Endothelial cell (in vitro differentiated cells): ENCODE results near the gene RAB13. TPM values are rescaled to one million over a fixed set of nuclear protein-coding genes. Genes with fewer than 3 reads are reported as not detected.

Experiments
- DNase-seq: peaks from one replicate; pipeline ENCODE4 v3.0.0; 2021; ENCODE audit warnings: low spot score
- H3K27ac Mint-ChIP-seq: one replicate; pipeline ENCODE4 v1.8.0; 2021; ENCODE audit warnings: mixed read lengths, inconsistent platforms; ENCODE audit not compliant: unreplicated experiment
- H3K27me3 Mint-ChIP-seq: one replicate; pipeline ENCODE4 v1.8.0; 2021; ENCODE audit warnings: mild to moderate bottlenecking, moderate library complexity, mixed read lengths, inconsistent platforms; ENCODE audit not compliant: unreplicated experiment
- H3K36me3 Mint-ChIP-seq: one replicate; pipeline ENCODE4 v1.8.0; 2021; ENCODE audit warnings: mild to moderate bottlenecking, low read depth, mixed read lengths, inconsistent platforms; ENCODE audit not compliant: unreplicated experiment
- H3K4me1 Mint-ChIP-seq: one replicate; pipeline ENCODE4 v1.8.0; 2021; ENCODE audit warnings: mild to moderate bottlenecking, mixed read lengths, inconsistent platforms; ENCODE audit not compliant: unreplicated experiment
- H3K4me3 Mint-ChIP-seq: one replicate; pipeline ENCODE4 v1.8.0; 2021; ENCODE audit warnings: mild to moderate bottlenecking, mixed read lengths, inconsistent platforms; ENCODE audit not compliant: unreplicated experiment
- H3K9me3 Mint-ChIP-seq: one replicate; pipeline ENCODE4 v1.8.0; 2021; ENCODE audit warnings: mixed read lengths, inconsistent platforms; ENCODE audit not compliant: unreplicated experiment
- CTCF ChIP-seq: fragments of 200-600 bp; sonication (generic); IDR thresholded peaks from one replicate; pipeline ENCODE4 v1.5.0; 2021; ENCODE audit warnings: antibody characterized with exemption; ENCODE audit not compliant: unreplicated experiment
- total RNA-seq: library from RNA; stranded (reverse); fragmentation: NEBNext Ultra II Directional; extraction: Animal tissue kit (Norgen Biotek cat#: 25700); gene quantifications from one replicate; pipeline ENCODE4 v1.2.1, GENCODE V29; 2021; ENCODE audit not compliant: unreplicated experiment

Gene RAB13
- total RNA-seq, 1 donor from 2014 or later = 419 TPM

GRCh38 chr1:153977250-153978240, 8.6 kb downstream of the RAB13 start, which contains the start of gene JTB:
TSS of gene JTB (minus strand) at chr1:153977674. CDS start at chr1:153977252, 422 bp downstream.
- peak; percentile 81 for DNase-seq
- Mint-ChIP-seq H3K4me1 (peaks cover 64% of the 10 kb centered on the region), H3K9me3 (no peaks in the 10 kb centered on the region), H3K27me3 (peaks cover 3% of the 10 kb centered on the region), H3K4me3 (peak within 1 kb of the TSS; percentile 98), H3K36me3 (peaks cover 45% of the 10 kb centered on the region), H3K27ac (peak within 1 kb of the TSS; percentile 78)
- no peak for TF ChIP-seq CTCF

- Mint-ChIP-seq H3K9me3 (no peaks in the 10 kb centered on the region), H3K27ac (peak overlapping the region; percentile 41), H3K36me3 (peaks cover 39% of the 10 kb centered on the region), H3K4me1 (peaks cover 64% of the 10 kb centered on the region), H3K4me3 (peak overlapping the region; percentile 93), H3K27me3 (peaks cover 7% of the 10 kb centered on the region)
- TF ChIP-seq CTCF = no peak
- DNase-seq = no peak
Measured at GRCh38 chr1:153976819-153977249, 9.3 kb downstream of the RAB13 start.

- H3K27me3 Mint-ChIP-seq = peaks cover 7% of the 10 kb centered on the region
- H3K4me1 Mint-ChIP-seq = peaks cover 66% of the 10 kb centered on the region
- no peaks in the 10 kb centered on the region for H3K9me3 Mint-ChIP-seq
- H3K4me3 Mint-ChIP-seq = no peak overlapping the region
- no peak for DNase-seq
- peaks cover 33% of the 10 kb centered on the region for H3K36me3 Mint-ChIP-seq
- no peak for TF ChIP-seq CTCF
- peak overlapping the region; percentile 13 for H3K27ac Mint-ChIP-seq
Measured at GRCh38 chr1:153973525-153973924, 12.6 kb downstream of the RAB13 start.

GRCh38 chr1:153973071-153973470, 13.1 kb downstream of the RAB13 start:
- Mint-ChIP-seq H3K4me3 (peak overlapping the region; percentile 49), H3K4me1 (peaks cover 69% of the 10 kb centered on the region), H3K36me3 (peaks cover 32% of the 10 kb centered on the region), H3K27ac (no peak overlapping the region), H3K9me3 (no peaks in the 10 kb centered on the region), H3K27me3 (peaks cover 7% of the 10 kb centered on the region)
- DNase-seq = no peak
- no peak for TF ChIP-seq CTCF

GRCh38 chr1:153970346-153970745, 15.8 kb downstream of the RAB13 start:
- Mint-ChIP-seq H3K9me3 (no peaks in the 10 kb centered on the region), H3K27ac (no peak overlapping the region), H3K27me3 (peaks cover 11% of the 10 kb centered on the region), H3K36me3 (peaks cover 18% of the 10 kb centered on the region), H3K4me1 (peaks cover 61% of the 10 kb centered on the region), H3K4me3 (no peak overlapping the region)
- no peak for TF ChIP-seq CTCF
- DNase-seq = no peak
